GM13977 (cell line): Measurements from ENCODE around the gene DMTF1.
"Not testable (repeated sequence)": the region's sequence is repeated elsewhere in the genome, so short reads cannot be mapped to it uniquely, and the experiment has no call there.

Experiments
- DNase-seq: peaks from one replicate; pipeline ENCODE4 v3.0.0; 2012; ENCODE audit warnings: low spot score
- in situ Hi-C: fragments of 300-500 bp; cut with MboI; formaldehyde crosslinking; loops from one replicate; pipeline ENCODE4 v1.12.0; 2022; ENCODE audit warnings: low sequenced_read_pairs, low pct_unique_long_range_greater_than_20kb, mixed read lengths, inconsistent platforms; ENCODE audit not compliant: unreplicated experiment
- TF ChIP-seq, protein P1 (sequence below): IDR thresholded peaks from 2 replicates; pipeline ENCODE4 v1.5.1; 2012; ENCODE audit warnings: mild to moderate bottlenecking, control low read depth; ENCODE audit not compliant: insufficient read depth; ENCODE audit errors: extremely low read depth, missing control alignments

Gene DMTF1

DNA sequence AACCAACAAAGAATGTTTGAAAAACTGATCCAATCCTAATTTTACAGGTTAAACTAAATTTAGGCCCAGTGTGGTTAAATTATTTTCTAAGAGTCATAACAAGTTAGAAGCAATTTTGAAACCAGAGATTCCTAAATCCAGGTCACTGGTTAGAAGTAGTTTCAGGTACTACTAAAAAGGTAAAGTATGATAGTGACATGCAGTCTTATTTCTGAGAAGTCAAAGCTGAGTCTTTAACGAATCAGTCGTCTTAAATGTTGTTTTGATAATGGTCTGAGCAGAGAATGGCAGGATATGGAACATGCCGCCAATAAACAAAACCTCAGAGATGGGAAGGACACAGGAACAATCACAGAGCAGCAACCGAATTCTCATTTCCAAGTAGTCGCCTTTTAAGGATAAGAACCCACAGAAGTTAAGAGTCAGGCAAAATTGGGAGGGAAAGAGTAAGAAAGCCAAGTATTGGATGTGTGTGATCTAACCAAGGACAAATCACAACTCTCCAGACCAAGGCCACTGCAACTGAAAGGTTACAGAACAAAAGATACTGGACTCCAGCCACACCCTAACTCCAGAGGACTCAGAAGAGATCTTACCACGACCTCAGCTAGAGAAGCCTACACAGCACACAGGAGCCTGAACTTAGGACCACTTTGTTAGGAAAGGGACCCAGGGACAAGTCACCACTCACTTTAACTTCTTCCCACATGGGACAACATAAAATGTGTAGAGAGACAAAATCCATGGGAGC is 47.6 kb downstream of the DMTF1 start:
- DNase-seq: no peak
- in situ Hi-C loops: no loop called here
- TF ChIP-seq, protein P1, sequence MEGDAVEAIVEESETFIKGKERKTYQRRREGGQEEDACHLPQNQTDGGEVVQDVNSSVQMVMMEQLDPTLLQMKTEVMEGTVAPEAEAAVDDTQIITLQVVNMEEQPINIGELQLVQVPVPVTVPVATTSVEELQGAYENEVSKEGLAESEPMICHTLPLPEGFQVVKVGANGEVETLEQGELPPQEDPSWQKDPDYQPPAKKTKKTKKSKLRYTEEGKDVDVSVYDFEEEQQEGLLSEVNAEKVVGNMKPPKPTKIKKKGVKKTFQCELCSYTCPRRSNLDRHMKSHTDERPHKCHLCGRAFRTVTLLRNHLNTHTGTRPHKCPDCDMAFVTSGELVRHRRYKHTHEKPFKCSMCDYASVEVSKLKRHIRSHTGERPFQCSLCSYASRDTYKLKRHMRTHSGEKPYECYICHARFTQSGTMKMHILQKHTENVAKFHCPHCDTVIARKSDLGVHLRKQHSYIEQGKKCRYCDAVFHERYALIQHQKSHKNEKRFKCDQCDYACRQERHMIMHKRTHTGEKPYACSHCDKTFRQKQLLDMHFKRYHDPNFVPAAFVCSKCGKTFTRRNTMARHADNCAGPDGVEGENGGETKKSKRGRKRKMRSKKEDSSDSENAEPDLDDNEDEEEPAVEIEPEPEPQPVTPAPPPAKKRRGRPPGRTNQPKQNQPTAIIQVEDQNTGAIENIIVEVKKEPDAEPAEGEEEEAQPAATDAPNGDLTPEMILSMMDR: no peak

DNA sequence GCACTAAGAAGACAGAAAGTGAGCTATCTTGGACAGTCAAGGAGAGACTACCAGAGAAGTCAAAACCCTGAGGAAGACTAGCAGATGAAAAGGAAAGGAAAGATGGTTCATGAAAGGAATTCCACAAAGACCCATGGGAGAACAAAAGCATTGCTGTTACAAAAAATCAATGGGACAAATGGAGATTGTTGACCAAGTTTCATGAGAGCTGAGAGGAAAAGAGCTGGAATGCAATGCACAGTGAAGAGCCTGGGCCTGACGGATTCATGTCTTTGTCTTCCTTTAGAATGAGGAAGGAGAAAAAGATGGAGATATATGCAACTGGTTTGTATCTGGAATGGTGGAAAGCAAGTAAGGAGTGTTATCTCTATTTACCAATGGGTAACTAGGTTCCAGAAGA is 50.0 kb downstream of the DMTF1 start:
- TF ChIP-seq, protein P1: no peak

DNA sequence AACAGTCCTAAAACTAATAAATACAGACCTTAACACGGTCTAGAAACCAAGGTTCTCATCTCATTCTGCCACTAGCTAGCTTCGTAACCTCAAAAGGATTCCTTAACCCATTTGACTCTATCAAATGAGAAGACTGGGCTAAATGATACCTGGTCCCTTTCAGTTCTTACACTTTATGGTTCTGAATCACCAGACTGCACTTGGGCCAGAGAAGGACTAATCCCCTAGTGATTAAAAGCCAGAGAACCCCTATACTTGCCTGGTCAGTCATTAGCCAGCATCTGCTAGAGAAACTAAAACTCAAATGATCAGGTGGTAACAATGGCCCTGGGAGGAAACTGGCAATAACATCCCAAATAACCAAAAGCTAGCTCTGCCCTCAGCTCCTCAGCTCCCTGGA is 50.5 kb downstream of the DMTF1 start:
- in situ Hi-C loops: no loop called here
- DNase-seq: no peak
- TF ChIP-seq, protein P1: no peak

More for the DNA sequence above, 50.0 kb downstream of the DMTF1 start:
- in situ Hi-C loops: no loop called here
- DNase-seq: no peak

DNA sequence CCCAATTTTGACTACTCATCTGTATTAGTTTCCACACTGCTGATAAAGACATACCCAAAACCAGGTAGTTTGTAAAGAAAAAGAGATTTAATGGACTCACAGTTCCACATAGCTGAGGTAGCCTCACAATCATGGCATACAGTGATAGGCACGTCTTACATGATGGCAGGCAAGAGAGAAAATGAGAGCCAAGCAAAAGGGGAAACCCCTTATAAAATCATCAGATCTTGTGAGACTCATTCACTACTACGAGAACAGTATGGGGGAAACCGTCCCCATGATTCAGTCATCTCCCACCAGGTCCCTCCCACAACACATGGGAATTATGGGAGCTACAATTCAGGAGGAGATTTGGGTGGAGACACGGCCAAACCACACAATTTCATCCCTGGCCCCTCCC is 51.7 kb downstream of the DMTF1 start:
- DNase-seq, in situ Hi-C loops: not testable (repeated sequence)

DNA sequence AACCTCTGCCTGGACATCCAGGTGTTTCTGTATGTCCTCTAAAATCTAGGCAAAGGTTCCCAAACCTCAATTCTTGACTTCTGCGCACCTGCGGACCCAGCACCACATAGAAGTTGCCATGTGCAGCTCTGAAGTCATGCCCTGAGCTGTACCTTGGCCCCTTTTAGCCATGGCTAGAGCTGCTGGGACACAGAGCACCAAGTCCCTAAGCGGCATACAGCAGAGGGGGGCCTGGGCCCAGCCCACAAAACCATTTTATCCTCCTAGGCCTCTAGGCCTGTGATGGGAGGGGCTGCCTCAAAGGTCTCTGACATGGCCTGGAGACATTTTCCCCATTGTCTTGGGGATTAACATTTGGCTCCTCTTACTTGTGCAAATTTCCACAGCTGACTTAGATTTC is 52.7 kb downstream of the DMTF1 start:
- DNase-seq: no peak
- in situ Hi-C loops: no loop called here
- TF ChIP-seq, protein P1: no peak

DNA sequence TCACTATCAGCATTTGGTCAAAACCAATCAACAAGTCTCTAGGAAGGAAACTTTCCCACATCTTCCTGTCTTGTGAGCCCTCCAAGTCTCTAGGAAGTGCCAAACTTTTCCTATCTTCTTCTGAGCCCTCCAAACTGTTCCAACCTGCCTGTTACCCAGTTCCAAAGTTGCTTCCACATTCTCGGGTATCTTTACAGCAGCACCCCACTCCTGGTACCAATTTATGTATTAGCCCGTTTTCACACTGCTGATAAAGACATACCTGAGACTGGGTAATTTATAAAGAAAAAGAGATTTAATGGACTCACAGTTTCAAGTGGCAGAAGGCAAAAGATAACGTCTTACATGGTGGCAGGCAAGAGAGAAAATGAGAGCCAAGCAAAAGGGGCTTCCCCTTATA is 53.4 kb downstream of the DMTF1 start:
- DNase-seq: not testable (repeated sequence)

DNA sequence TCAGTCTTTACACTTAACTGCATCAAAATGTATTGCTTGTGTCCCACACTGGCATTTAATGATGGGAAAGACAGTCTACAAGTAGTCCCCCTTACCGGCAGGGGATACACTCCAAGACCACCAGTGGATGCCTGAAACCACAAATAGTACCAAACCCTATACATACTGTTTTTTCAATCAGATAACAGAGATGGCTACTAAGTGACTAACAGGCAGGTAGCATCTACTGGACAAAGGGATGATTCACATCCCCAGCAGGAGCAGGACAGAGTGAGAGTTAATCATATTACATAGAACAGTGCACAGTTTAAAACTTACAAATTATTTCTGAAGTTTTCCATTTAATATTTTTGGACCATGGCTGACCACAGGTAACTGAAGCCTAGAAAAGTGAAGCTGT is 54.1 kb downstream of the DMTF1 start:
- in situ Hi-C loops: no loop called here
- TF ChIP-seq, protein P1: no peak
- no peak for DNase-seq

More for the DNA sequence above, 53.4 kb downstream of the DMTF1 start:
- in situ Hi-C loops: not testable (repeated sequence)

DNA sequence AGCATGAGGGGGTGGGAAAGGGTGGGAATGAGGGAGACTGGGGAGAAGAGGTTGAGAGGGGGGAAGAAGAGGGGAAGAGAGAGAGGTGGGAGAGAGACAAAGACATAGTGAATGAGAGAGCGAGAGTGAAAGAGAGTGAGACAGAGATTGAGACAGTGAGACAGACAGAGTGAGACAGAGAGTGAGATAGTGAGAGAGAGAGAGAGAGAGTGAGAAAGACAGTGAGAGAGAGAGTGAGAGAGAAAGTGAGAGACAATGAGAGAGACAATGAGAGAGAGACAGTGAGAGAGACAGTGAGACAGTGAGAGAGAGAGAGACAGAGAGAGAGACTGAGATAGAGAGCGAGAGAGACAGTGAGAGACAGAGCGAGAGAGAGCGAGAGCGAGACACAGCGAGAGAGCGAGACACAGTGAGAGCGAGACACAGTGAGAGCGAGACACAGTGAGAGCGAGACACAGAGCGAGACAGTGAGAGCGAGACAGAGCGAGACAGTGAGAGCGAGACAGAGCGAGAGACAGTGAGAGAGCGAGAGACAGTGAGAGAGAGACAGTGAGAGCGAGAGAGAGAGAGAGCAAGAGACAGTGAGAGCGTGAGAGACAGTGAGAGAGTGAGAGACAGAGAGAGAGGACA is 57.2 kb downstream of the DMTF1 start:
- in situ Hi-C loops: no loop called here
- TF ChIP-seq, protein P1: no peak
- no peak for DNase-seq
